GM12874 (cell line): Measurements from ENCODE around the gene TPST2.

ENCODE experiments used
- TF ChIP-seq, protein P1 (sequence below): IDR thresholded peaks from 2 replicates; pipeline ENCODE4 v1.5.1; 2011; ENCODE audit warnings: low read depth, mild to moderate bottlenecking, control low read depth, low read length, moderate library complexity; ENCODE audit not compliant: insufficient read depth

TPST2 gene

DNA sequence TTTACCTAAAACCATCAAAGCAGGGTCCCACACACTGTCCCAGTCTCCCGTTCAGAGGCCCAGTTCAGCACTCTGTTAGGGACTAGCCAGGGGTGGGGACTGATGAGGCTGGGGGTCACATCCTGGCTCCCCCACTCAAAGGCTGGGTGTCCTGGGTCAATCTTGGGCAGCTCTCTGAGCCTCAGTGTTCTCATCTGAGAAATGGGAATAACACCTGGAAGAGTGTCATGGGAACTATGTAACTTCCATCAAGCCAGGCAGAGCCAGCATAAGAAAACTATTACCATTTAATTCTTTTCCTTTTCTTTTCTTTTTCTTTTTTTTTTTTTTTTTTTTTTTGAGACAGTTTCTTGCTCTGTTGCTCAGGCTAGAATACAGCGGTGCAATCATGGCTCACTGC, 38.4 kb downstream of the TPST2 start:
- TF ChIP-seq, protein P1, sequence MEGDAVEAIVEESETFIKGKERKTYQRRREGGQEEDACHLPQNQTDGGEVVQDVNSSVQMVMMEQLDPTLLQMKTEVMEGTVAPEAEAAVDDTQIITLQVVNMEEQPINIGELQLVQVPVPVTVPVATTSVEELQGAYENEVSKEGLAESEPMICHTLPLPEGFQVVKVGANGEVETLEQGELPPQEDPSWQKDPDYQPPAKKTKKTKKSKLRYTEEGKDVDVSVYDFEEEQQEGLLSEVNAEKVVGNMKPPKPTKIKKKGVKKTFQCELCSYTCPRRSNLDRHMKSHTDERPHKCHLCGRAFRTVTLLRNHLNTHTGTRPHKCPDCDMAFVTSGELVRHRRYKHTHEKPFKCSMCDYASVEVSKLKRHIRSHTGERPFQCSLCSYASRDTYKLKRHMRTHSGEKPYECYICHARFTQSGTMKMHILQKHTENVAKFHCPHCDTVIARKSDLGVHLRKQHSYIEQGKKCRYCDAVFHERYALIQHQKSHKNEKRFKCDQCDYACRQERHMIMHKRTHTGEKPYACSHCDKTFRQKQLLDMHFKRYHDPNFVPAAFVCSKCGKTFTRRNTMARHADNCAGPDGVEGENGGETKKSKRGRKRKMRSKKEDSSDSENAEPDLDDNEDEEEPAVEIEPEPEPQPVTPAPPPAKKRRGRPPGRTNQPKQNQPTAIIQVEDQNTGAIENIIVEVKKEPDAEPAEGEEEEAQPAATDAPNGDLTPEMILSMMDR = no peak

DNA sequence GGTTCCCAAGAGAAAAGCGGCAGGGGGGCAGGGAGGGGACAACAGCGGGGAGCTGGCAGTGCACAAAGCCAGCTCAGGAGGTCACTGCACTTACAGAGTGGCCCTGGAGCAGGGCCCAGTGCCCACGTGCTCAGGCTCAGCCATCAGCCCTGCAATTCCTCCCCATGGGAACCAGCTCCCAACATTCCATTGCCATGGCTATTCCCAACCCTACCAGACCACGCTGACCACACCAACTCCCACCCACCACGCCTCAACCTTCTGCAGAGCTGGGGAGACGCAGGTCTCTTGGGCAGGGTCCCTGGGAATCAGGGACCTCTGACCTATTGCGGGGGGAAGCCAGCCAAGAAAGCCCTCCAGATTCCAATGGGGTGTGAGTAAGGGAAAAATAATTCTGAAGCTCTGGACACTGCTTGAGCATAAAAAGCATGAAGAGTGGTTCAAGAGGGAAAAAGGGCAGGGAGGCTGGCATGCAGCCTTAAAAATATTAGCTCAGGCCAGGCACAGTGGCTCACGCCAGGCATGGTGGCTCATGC, 39.4 kb downstream of the TPST2 start:
- TF ChIP-seq, protein P1 = no peak

DNA sequence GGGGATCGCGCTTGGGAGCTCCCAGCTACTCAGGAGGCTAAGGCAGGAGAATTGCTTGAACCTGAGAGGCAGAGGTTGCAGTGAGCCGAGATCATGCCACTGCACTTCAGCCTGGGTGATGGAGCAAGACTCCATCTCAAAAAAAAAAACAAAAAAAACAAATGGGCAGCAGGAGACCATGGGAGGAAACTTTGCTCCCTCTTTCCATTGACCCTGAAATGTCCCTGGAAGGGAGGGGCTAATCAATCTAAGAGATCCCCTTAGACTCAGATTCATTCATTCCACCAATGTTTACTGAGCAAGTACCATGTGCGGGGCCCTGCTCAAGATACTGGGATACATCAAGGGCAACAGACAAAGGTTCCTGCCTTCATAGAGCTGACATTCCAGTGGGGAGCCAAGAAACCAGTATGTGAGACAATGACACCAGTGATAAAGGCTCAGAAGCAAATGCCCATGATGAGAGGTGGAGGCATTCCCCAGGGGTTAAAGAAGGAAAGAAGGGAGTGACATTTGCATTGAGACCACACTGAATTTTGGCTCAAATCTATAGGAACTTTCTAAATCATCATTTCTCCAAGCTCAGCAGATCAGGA, 39.9 kb downstream of the TPST2 start:
- TF ChIP-seq, protein P1 = no peak

DNA sequence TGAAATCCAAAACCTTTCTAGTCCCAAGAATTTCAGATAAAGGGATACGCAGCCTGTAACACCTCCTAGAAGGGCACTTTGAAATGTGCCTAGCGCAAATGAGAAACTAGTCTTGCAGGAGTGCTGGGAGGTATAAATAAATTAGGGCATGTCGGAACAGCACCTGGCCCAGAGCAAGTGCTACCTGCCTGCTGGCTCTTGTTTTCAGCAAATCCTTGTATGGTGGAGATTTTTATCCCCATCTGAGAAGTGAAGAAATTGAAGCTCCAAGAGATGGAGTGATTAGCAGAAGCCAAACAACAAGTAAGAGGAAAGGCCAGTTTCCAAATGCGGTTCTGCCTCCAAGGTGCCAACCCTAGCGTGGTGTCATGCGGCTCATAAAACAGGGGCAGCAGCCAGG, 40.9 kb downstream of the TPST2 start:
- TF ChIP-seq, protein P1 = no peak

DNA sequence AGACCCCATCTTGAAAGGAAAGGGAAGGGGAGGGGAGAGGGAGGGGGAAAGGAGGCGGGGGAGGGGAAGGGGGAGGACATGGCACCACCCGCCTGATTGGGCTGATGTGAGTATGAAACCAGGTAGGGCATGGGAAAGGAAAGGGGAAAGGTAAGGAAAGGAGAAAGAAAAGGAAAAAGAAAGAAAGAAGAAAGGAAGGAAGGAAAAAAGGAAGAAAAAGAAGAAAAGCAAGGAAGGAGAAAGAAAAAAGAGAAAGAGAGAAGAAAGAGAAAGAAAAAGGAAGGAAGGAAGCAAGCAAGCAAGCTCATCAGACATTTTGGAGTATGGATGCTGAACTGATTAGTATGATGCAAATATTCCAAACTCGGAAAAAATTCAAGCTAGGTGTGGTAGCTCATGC, 41.6 kb downstream of the TPST2 start:
- TF ChIP-seq, protein P1 = no peak

DNA sequence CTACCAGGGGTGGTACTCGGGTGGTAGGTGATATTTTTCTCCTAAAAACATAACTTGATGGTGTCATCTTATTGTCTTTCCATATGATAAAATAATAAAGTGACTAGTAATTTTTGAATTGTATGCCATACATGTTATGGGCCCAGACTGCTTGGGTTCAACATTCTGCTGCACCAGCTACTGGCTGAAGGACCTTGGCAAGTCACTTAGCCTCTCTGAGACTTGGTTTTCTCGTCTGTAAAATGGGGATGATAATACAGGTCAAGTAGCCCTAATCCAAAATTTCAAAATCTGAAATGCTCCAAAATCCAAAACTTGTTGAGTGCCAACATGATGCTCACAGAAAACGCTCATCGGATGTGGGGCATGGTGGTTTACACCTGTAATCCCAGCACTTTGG, 42.1 kb downstream of the TPST2 start:
- TF ChIP-seq, protein P1 = no peak

DNA sequence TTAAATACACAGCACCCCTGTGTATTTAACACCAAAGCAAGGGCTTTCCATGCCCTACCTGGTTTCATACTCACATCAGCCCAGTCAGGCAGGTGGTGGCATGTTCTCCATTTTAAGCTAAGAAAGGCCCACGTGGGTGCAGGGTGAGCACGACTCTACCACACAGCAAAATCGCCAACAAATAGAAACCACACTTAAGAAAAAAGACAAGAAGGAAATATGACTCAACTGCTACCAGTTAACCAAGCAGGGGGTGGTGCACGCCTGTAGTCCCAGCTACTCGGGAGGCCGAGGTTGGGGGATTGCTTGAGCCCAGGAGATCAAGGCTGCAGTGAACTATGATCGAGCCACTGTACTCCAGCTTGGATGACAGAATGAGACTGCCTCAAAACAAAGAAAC, 42.5 kb downstream of the TPST2 start:
- TF ChIP-seq, protein P1 = no peak

DNA sequence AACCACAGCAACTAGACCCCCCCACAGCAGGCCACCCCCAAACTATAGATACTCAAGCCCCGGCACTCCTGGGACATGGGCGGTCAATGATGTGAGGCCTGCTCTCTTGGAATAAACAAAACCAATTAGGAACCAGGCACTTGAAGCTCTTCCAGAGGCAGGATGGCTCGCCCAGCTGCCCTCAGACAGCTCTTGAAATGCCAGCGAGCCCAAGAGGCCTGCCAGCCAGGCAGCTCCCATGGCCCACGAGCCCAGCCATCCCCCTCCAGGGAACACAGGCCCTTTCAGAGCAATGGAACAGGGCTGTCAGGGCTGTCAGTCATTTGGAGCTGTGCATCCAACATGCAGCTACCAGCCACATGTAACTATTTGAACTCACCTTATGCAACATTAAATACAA, 43.6 kb downstream of the TPST2 start:
- TF ChIP-seq, protein P1 = no peak
